Measurements from ENCODE around the gene CD99L2.

Gene CD99L2

DNA sequence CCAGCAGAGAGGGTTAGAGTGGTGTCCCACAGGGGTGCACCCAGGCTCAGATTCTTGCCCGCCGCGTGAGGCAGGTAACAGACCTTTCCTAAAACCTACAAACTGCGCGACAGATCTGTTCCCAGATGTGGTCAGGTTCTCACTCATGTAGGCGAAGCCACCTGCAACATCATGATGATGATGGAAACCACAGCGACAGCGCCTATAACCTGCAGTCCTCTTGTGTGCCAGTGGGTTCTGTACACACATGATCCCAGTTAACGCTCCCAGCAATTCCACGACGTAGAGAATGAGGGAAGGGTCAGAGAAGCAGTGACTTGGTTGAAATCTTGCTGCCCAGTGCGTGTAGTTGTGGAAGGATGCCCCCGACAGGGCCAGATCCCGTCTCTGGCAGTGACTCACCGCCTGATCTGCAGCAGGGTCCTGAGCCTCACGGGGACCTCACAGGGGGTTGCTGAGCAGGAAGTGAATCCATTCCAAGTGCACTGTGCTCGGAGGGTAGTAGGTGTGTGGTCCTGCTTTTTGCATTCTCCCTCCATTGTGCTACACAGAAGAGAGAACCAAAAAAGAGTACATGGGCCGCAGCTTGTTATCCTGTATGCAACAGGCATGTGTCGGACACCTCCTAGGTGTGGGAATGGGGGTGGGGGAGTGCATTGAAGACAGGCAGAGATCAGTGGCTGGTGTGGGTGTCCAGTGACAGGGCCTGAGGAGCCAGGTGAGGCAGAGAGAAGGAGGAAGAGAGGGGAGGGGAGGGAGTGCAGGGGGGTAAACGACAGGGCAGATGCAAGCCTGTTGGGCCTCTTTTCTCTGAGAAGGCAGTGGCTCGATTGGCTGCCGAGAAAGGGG is 138.7 kb downstream of the CD99L2 start:
- DNase-seq = no peak

DNA sequence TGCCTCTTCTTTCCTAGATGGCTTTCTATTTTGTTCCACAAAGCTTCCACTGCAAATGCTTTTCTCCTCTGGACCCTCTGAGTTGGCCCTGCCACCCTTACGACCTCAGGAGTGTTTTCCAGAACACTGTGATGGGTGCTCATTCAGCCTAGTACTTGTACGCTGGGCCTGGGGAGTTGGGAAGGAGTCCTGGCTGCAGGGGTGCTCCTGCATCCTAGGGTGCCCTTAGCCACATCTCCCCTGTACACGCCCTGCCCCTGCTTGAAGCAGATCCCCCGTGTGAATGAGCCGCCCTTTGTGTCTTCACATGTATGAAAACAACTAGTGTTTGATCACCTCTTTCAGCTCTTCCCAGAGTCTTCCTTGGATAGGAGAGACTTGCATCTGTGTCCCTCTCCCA is 141.1 kb downstream of the CD99L2 start:
- no peak for DNase-seq

DNA sequence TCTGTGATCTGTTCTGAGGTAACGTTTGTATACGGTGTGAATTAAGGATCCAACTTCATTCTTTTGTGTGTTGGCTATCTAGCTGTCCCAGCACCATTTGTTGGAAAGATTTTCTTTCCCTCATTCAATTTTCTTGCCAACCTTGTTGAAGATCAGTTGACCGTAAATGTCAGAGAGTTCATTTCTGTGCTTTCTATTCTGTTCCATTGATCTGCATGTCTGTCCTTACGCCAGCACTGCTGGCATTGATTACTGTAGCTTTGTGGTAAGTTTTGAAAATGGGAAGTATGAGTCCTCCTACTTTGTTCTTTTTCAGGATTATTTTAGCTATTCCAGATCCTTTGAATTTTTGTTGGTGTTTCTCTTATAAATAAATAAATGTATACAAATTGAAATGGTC is 144.5 kb downstream of the CD99L2 start:
- DNase-seq = no peak

- no peak for DNase-seq
Measured at GRCh38 chrX:150753357-150753756, 145.1 kb downstream of the CD99L2 start.

GRCh38 chrX:150752124-150752523 is 146.3 kb downstream of the CD99L2 start:
- DNase-seq = no peak

GRCh38 chrX:150736475-150736874 is 162.0 kb downstream of the CD99L2 start:
- no peak for DNase-seq

- no peak for DNase-seq
Measured at GRCh38 chrX:150731795-150732194, 166.7 kb downstream of the CD99L2 start.

DNA sequence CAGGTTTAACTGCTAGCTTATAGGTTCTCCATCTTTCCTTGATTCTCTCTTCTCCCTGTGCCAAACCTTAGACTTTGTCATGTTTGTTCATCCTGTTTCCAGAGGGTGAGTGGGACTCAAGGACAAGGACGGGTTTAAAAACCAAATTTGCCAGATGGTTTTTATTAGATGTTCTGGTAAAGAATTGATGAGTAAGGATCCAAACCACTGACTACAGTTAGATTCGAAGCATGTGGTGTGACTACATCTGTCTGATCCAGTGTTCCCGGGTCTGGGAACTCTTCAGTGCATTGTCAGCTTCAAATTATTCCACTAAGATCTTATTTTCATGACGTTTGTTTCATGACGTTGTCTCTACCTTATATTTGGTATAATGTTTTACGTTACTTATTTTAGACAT is 167.7 kb downstream of the CD99L2 start:
- no peak for DNase-seq

- no peak for DNase-seq
Measured at GRCh38 chrX:150729956-150730355, 168.5 kb downstream of the CD99L2 start.

DNA sequence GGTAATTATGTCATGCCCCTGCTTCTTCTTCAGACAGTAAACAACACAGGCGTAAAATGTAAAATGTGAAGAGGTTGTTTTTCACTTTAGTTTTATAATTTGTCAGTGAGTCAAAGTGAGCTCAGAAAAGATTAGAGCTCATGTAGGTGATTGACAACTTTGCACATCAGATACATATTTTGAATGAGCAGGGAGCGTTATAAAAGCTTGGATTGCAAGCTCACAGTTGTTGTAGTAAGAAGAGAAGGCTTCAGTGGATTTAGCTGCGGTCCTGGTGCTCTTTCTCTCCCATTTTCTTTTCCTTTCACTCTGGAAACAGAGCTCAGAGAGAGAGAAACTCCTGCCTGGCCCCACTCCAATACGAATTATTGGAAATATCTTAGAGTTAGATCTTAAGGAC is 178.8 kb downstream of the CD99L2 start:
- no peak for DNase-seq

Measured in NCI-H187 treated with DMSO at 0.1 percent for 48 hours (cell line).